ENCODE measurements around the gene YWHAB. TPM values are rescaled to one million over a fixed set of nuclear protein-coding genes. Genes with fewer than 3 reads are reported as not detected.

YWHAB gene
- total and polyA plus RNA-seq, 10 of the 15 experiments (the other 5 are each of a cell fraction or from before 2014, with no cell fraction given) = 63.5 to 323 (median 144) TPM

DNA sequence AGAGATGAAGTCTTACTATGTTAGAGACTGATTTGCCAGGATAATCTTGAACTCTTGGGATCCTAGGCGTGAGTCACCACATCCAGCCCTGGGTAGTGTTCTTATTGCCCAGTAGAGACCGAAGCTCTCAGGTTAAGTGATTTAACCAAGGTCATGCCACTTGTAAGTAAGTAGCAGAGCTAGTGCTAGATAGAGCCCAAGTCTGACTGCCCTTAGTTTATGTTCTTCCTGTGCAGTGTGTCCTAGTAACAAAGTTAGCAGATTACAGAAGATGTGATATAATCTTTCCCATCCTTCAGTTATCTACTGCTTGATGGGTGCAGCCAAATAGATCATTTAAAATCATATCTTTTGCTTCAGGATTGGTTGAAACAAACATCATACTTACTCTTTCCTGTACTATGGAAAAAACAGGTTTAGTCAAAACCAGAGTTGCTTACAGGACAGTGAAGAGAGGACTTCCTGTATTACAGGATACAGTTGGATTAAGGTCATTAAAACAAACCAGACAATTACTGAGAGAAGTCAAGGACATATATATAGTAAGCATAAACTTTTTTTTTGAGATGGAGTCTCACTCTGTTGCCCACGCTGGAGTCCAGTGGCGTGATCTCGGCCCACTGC is 14.8 kb downstream of the YWHAB start:
- H3K9me3 ChIP-seq (replicated peaks; ENCODE audit: control insufficient read depth, insufficient read depth, low read length) = no peaks in the 10 kb centered on the region
- H3K9ac ChIP-seq (ENCODE audit: control insufficient read depth, insufficient read depth, low read length) = no peak overlapping the region
- H3K4me1 ChIP-seq (ENCODE audit: control insufficient read depth, insufficient read depth, low read length) = peaks cover 18% of the 10 kb centered on the region
- intact Hi-C loops (cut with micrococcal nuclease; ENCODE audit: unreplicated experiment) = no loop called here
- no peak for FAIRE-seq
- ChIA-PET CTCF (no interaction called here), POLR2A (interaction anchor here (0.8 to 1.0 kb wide), 2 partner anchors 13 to 251 kb away, joined by 3 read pairs; no protein-coding TSS in a partner anchor), RAD21 (ENCODE audit: unreplicated experiment) (no interaction called here), SMC1A (ENCODE audit: uncharacterized antibody, unreplicated experiment) (interaction anchor here (0.6 to 1.0 kb wide), 2 partner anchors 16 to 60 kb away, joined by 3 read pairs; no protein-coding TSS in a partner anchor)
- DNase-seq (ENCODE audit: low read depth, low spot score) = no peak
- H3K4me2 ChIP-seq (ENCODE audit: control insufficient read depth, insufficient read depth) = no peak overlapping the region
- H3K27ac ChIP-seq (ENCODE audit: control insufficient read depth, insufficient read depth) = no peak overlapping the region
- in situ Hi-C loops (cut with MboI) = no loop called here
- H3K36me3 ChIP-seq (ENCODE audit: control insufficient read depth in 2 of 2, insufficient read depth in 2 of 2, low read length in 1 of 2) = peaks cover 9 to 31% of the 10 kb centered on the region in 2 experiments
- H2AFZ ChIP-seq (ENCODE audit: control insufficient read depth, low read depth, low read length) = no peak overlapping the region
- H3K4me3 ChIP-seq = no peak overlapping the region
- ATAC-seq = peak; percentile 21; the same call in 1 of the 3 replicates
- peaks cover 17% of the 10 kb centered on the region; the same call in 1 of the 2 replicates for H4K20me1 ChIP-seq (ENCODE audit: control insufficient read depth, insufficient read depth)
- peaks cover 53% of the 10 kb centered on the region for H3K79me2 ChIP-seq (ENCODE audit: control insufficient read depth, insufficient read depth, low read length)
- 88% methylated on average over 4 of the region's 5 CpGs for WGBS (ENCODE audit: insufficient coverage, insufficient replicate concordance, low lambda C conversion rate, missing lambda C conversion rate)
- no peaks in the 10 kb centered on the region for H3K27me3 ChIP-seq (replicated peaks in 1 of 2; ENCODE audit: control insufficient read depth in 2 of 2, insufficient read depth in 2 of 2, low read length in 1 of 2)
- BruUV-seq (replicated peaks) = no TSS peak
- TF ChIP-seq POLR2A (IDR thresholded peaks at IDR 0.05; ENCODE audit: low read depth, low read length) (no peak), SPI1 (IDR thresholded peaks at IDR 0.05; ENCODE audit: borderline replicate concordance, insufficient read depth, low read depth, low read length) (no peak), KAT2A (conservative IDR thresholded peaks at IDR 0.05; ENCODE audit: control insufficient read depth, low read depth, low read length) (no peak), SMARCA5 (IDR thresholded peaks at IDR 0.05) (no peak), POLR2AphosphoS5 (IDR thresholded peaks at IDR 0.05; ENCODE audit: low read length) (no peak), BHLHE40 (IDR thresholded peaks at IDR 0.05; ENCODE audit: borderline replicate concordance in 1 of 2, low read depth in 2 of 2, low read length in 1 of 2) (no peak), FOS (IDR thresholded peaks at IDR 0.05; ENCODE audit: borderline replicate concordance, extremely low read depth, insufficient read length) (no peak), MTA3 (IDR thresholded peaks at IDR 0.05; ENCODE audit: borderline replicate concordance, low read length) (no peak), KDM1A (IDR thresholded peaks at IDR 0.05; ENCODE audit: borderline replicate concordance) (no peak), FOXK2 (IDR thresholded peaks at IDR 0.05) (no peak), RB1 (IDR thresholded peaks at IDR 0.05; ENCODE audit: borderline replicate concordance) (no peak), IRF4 (IDR thresholded peaks at IDR 0.05; ENCODE audit: low read depth, low read length) (no peak)
- TF ChIP-seq, protein P1, sequence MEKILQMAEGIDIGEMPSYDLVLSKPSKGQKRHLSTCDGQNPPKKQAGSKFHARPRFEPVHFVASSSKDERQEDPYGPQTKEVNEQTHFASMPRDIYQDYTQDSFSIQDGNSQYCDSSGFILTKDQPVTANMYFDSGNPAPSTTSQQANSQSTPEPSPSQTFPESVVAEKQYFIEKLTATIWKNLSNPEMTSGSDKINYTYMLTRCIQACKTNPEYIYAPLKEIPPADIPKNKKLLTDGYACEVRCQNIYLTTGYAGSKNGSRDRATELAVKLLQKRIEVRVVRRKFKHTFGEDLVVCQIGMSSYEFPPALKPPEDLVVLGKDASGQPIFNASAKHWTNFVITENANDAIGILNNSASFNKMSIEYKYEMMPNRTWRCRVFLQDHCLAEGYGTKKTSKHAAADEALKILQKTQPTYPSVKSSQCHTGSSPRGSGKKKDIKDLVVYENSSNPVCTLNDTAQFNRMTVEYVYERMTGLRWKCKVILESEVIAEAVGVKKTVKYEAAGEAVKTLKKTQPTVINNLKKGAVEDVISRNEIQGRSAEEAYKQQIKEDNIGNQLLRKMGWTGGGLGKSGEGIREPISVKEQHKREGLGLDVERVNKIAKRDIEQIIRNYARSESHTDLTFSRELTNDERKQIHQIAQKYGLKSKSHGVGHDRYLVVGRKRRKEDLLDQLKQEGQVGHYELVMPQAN (conservative IDR thresholded peaks at IDR 0.05) = no peak
- TF ChIP-seq, protein P2, sequence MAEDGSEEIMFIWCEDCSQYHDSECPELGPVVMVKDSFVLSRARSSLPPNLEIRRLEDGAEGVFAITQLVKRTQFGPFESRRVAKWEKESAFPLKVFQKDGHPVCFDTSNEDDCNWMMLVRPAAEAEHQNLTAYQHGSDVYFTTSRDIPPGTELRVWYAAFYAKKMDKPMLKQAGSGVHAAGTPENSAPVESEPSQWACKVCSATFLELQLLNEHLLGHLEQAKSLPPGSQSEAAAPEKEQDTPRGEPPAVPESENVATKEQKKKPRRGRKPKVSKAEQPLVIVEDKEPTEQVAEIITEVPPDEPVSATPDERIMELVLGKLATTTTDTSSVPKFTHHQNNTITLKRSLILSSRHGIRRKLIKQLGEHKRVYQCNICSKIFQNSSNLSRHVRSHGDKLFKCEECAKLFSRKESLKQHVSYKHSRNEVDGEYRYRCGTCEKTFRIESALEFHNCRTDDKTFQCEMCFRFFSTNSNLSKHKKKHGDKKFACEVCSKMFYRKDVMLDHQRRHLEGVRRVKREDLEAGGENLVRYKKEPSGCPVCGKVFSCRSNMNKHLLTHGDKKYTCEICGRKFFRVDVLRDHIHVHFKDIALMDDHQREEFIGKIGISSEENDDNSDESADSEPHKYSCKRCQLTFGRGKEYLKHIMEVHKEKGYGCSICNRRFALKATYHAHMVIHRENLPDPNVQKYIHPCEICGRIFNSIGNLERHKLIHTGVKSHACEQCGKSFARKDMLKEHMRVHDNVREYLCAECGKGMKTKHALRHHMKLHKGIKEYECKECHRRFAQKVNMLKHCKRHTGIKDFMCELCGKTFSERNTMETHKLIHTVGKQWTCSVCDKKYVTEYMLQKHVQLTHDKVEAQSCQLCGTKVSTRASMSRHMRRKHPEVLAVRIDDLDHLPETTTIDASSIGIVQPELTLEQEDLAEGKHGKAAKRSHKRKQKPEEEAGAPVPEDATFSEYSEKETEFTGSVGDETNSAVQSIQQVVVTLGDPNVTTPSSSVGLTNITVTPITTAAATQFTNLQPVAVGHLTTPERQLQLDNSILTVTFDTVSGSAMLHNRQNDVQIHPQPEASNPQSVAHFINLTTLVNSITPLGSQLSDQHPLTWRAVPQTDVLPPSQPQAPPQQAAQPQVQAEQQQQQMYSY (CRISPR knock-in tag; IDR thresholded peaks at IDR 0.05) = no peak
- TF ChIP-seq, protein P3, sequence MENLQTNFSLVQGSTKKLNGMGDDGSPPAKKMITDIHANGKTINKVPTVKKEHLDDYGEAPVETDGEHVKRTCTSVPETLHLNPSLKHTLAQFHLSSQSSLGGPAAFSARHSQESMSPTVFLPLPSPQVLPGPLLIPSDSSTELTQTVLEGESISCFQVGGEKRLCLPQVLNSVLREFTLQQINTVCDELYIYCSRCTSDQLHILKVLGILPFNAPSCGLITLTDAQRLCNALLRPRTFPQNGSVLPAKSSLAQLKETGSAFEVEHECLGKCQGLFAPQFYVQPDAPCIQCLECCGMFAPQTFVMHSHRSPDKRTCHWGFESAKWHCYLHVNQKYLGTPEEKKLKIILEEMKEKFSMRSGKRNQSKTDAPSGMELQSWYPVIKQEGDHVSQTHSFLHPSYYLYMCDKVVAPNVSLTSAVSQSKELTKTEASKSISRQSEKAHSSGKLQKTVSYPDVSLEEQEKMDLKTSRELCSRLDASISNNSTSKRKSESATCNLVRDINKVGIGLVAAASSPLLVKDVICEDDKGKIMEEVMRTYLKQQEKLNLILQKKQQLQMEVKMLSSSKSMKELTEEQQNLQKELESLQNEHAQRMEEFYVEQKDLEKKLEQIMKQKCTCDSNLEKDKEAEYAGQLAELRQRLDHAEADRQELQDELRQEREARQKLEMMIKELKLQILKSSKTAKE (IDR thresholded peaks at IDR 0.05; ENCODE audit: low read depth, poor library complexity, severe bottlenecking) = no peak
